ENCODE measurements around the gene MAP4K2. TPM values are rescaled to one million over a fixed set of nuclear protein-coding genes. Genes with fewer than 3 reads are reported as not detected.

The MAP4K2 gene
- total RNA-seq, 1 experiment from 2014 or later: 34.3 TPM

DNA sequence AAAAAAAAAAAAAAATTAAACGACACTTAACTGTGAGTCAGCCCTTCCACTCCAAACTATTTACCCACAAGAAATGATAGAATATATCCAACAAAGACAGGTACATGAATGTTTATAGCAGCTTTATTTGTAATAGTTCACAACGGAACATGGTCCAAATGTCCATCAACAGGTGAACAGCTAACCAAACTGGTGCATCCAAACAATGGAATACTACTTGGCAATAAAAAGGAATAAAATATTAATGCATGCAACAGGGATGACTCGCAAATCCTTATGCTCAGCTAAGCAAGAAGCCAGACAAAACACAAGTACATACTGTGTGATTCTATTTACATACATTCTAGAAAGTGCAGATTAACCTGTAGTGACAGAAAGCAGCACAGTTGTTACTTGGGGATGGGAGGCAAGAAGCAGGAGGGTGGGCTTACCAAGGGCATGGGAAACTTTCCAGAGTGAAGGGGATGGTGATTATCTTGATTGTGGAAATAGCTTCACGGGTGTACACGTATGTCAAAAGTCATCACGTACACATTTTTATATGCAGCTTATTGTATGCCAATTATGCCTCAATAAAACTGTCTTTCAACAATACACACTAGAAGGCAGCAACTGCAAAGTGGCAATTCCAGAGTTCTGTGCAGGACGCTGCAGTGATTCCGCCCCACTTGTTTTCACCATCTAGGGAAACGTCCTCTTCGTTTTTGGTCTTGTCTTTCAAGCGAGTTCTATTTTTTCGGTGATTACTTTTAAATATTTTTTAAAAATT, 18.0 kb downstream of the MAP4K2 start:
- POLR2A ChIA-PET (ENCODE audit: unreplicated experiment): no interaction called here
- Histone ChIP-seq H4K20me1 (ENCODE audit: insufficient read depth) (no peaks in the 10 kb centered on the region), H3K9me2 (ENCODE audit: insufficient read depth) (no peaks in the 10 kb centered on the region), H3F3A (ENCODE audit: insufficient read depth, low read depth) (peaks cover 29% of the 10 kb centered on the region), H3K27ac (no peak overlapping the region), H2AFZ (no peak overlapping the region), H3K27me3 (ENCODE audit: insufficient read depth, low read depth) (no peaks in the 10 kb centered on the region), H3K79me2 (ENCODE audit: low read depth) (no peaks in the 10 kb centered on the region), H3K4me3 (no peak overlapping the region), H3K4me1 (replicated peaks; ENCODE audit: insufficient read depth) (peaks cover 6% of the 10 kb centered on the region), H3K9me3 (ENCODE audit: insufficient read depth, low read depth) (no peaks in the 10 kb centered on the region), H3K36me3 (ENCODE audit: low read depth) (0 out of 2 replicates have a peak, but pooled peaks cover 4% of the 10 kb centered on the region), H3K4me2 (no peak overlapping the region)
- CTCF ChIA-PET: no interaction called here
- BruUV-seq (replicated peaks): no TSS peak
- DNase-seq: no peak
- intact Hi-C loops (cut with micrococcal nuclease; ENCODE audit: unreplicated experiment): loop anchor here (10.0 kb wide), 1 partner anchor 470 kb away; no protein-coding TSS in a partner anchor
- TF ChIP-seq, protein P1, sequence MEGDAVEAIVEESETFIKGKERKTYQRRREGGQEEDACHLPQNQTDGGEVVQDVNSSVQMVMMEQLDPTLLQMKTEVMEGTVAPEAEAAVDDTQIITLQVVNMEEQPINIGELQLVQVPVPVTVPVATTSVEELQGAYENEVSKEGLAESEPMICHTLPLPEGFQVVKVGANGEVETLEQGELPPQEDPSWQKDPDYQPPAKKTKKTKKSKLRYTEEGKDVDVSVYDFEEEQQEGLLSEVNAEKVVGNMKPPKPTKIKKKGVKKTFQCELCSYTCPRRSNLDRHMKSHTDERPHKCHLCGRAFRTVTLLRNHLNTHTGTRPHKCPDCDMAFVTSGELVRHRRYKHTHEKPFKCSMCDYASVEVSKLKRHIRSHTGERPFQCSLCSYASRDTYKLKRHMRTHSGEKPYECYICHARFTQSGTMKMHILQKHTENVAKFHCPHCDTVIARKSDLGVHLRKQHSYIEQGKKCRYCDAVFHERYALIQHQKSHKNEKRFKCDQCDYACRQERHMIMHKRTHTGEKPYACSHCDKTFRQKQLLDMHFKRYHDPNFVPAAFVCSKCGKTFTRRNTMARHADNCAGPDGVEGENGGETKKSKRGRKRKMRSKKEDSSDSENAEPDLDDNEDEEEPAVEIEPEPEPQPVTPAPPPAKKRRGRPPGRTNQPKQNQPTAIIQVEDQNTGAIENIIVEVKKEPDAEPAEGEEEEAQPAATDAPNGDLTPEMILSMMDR (conservative IDR thresholded peaks at IDR 0.05): no peak
- TF ChIP-seq EZH2 (IDR thresholded peaks at IDR 0.05; ENCODE audit: low read depth): no peak

DNA sequence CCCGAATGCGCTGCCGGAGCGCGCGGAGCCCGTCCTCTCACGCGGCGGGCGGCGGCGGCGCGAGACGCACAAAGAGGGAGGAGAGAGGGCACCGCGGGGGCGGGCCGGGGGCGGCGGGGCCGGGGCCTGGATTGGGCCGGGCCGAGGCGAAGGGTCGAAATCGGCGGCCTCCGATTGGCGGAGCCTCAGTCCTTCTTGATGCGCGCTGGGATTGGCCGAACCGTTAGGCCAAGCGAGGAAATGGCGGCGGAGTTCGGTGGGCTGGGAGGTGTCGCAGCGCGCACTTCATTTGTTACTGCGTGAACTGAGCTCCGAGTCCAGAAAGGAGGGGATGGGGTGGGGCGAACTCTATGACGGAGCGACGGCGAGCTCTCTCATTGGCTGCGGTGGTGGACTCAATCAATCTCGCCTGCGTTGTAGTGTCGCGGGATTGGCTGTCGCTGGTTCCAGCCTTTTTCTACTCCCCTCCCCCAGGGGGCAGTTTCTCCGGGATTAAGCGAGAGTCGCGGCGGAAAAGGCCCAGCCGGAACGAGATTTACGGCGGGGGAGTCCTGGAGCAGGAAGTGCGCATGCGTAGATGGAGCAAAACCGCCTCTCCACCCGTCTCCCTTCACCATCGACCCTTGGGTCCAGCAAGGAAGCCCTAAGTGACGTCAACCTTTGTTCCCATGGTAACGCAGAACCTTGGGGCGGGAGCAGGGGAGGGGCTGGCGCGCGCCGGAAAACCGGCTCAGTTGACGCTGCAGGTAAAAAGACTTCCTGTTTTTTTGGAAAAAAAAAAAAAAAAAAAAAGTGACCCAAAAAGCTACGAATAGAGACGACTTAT, 24.3 kb downstream of the MAP4K2 start, which contains the start of gene SF1:
TSS of gene SF1 (minus strand) at position 70 of the 826 bp plus-strand sequence. CDS start 150 bp downstream, outside the sequence.
- H3K9me3 ChIP-seq (ENCODE audit: insufficient read depth, low read depth): no peaks in the 10 kb centered on the region
- BruUV-seq (replicated peaks): no TSS peak
- peaks cover 68% of the 10 kb centered on the region for H3F3A ChIP-seq (ENCODE audit: insufficient read depth, low read depth)
- H3K4me3 ChIP-seq: peak within 1 kb of the TSS; percentile 98
- H3K27me3 ChIP-seq (ENCODE audit: insufficient read depth, low read depth): no peaks in the 10 kb centered on the region
- H3K9me2 ChIP-seq (ENCODE audit: insufficient read depth): no peaks in the 10 kb centered on the region
- H3K4me2 ChIP-seq: peak within 1 kb of the TSS; percentile 98
- H3K79me2 ChIP-seq (ENCODE audit: low read depth): peaks cover 39% of the 10 kb centered on the region
- peak within 1 kb of the TSS; percentile 86 for H3K27ac ChIP-seq
- peak; percentile 100 for DNase-seq
- ChIA-PET POLR2A (ENCODE audit: unreplicated experiment) (interaction anchor here (0.5 to 1.4 kb wide), 27 partner anchors 16 to 1112 kb away, joined by 3 to 19 read pairs (median 6); partner anchors contain the start of genes CCDC85B, CFL1, MAP4K2 and NEAT1), CTCF (interaction anchor here (0.6 to 1.0 kb wide), 8 partner anchors 10 to 1612 kb away, joined by 3 to 15 read pairs (median 3); partner anchors contain the start of genes CDC42BPG and PPP2R5B)
- H3K36me3 ChIP-seq (ENCODE audit: low read depth): peaks cover 41% of the 10 kb centered on the region
- peaks cover 39% of the 10 kb centered on the region for H4K20me1 ChIP-seq (ENCODE audit: insufficient read depth)
- intact Hi-C loops (cut with micrococcal nuclease; ENCODE audit: unreplicated experiment): loop anchor here (1.0 to 10.0 kb wide), 5 partner anchors 32 to 420 kb away; partner anchors contain the start of genes ARL2, MEN1, RPS6KA4 and ZNHIT2
- peak within 1 kb of the TSS; percentile 83 for H2AFZ ChIP-seq
- peaks cover 26% of the 10 kb centered on the region for H3K4me1 ChIP-seq (replicated peaks; ENCODE audit: insufficient read depth)
- TF ChIP-seq EZH2 (IDR thresholded peaks at IDR 0.05; ENCODE audit: low read depth): no peak
- TF ChIP-seq, protein P1 (conservative IDR thresholded peaks at IDR 0.05): 0 out of 2 replicates have a peak, but pooled peaks have one; percentile 2

DNA sequence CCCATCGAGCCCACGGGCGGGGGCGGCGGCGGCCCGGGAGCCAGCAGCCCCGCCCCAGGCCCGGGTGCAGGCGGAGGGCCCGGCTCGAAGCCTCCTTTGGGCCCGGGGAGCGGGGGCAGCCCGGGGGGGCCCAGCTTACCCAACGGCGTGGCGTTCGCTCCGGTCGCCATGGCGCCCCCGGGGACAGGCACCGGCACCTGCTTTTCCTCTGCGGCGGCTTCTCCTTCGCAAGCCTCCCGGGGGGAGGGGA, 24.9 kb downstream of the MAP4K2 start:
- Histone ChIP-seq H3K36me3 (ENCODE audit: low read depth) (peaks cover 46% of the 10 kb centered on the region), H3F3A (ENCODE audit: insufficient read depth, low read depth) (peaks cover 73% of the 10 kb centered on the region), H3K4me1 (replicated peaks; ENCODE audit: insufficient read depth) (peaks cover 26% of the 10 kb centered on the region), H3K4me2 (peak overlapping the region; percentile 54), H3K9me3 (ENCODE audit: insufficient read depth, low read depth) (no peaks in the 10 kb centered on the region), H3K9me2 (ENCODE audit: insufficient read depth) (no peaks in the 10 kb centered on the region), H4K20me1 (ENCODE audit: insufficient read depth) (peaks cover 44% of the 10 kb centered on the region), H2AFZ (no peak overlapping the region), H3K79me2 (ENCODE audit: low read depth) (peaks cover 44% of the 10 kb centered on the region), H3K27ac (peak overlapping the region; percentile 86), H3K4me3 (peak overlapping the region; percentile 72; the same call in 1 of the 2 replicates), H3K27me3 (ENCODE audit: insufficient read depth, low read depth) (no peaks in the 10 kb centered on the region)
- CTCF ChIA-PET: interaction anchor here (0.6 to 0.9 kb wide), 5 partner anchors 10 to 1612 kb away, joined by 3 to 15 read pairs (median 4); partner anchors contain the start of gene PPP2R5B
- DNase-seq: no peak
- BruUV-seq (replicated peaks): no TSS peak
- intact Hi-C loops (cut with micrococcal nuclease; ENCODE audit: unreplicated experiment): loop anchor here (1.0 to 10.0 kb wide), 5 partner anchors 33 to 419 kb away; partner anchors contain the start of genes ARL2, MEN1, RPS6KA4 and ZNHIT2
- TF ChIP-seq, protein P1 (conservative IDR thresholded peaks at IDR 0.05): no peak
- TF ChIP-seq EZH2 (IDR thresholded peaks at IDR 0.05; ENCODE audit: low read depth): no peak
- POLR2A ChIA-PET (ENCODE audit: unreplicated experiment): interaction anchor here (0.5 to 1.4 kb wide), 14 partner anchors 25 to 1112 kb away, joined by 3 to 17 read pairs (median 8); partner anchors contain the start of genes CCDC85B, CFL1, MAP4K2 and NEAT1
